ENCODE data around the gene ANKRD39.

The ANKRD39 gene

DNA sequence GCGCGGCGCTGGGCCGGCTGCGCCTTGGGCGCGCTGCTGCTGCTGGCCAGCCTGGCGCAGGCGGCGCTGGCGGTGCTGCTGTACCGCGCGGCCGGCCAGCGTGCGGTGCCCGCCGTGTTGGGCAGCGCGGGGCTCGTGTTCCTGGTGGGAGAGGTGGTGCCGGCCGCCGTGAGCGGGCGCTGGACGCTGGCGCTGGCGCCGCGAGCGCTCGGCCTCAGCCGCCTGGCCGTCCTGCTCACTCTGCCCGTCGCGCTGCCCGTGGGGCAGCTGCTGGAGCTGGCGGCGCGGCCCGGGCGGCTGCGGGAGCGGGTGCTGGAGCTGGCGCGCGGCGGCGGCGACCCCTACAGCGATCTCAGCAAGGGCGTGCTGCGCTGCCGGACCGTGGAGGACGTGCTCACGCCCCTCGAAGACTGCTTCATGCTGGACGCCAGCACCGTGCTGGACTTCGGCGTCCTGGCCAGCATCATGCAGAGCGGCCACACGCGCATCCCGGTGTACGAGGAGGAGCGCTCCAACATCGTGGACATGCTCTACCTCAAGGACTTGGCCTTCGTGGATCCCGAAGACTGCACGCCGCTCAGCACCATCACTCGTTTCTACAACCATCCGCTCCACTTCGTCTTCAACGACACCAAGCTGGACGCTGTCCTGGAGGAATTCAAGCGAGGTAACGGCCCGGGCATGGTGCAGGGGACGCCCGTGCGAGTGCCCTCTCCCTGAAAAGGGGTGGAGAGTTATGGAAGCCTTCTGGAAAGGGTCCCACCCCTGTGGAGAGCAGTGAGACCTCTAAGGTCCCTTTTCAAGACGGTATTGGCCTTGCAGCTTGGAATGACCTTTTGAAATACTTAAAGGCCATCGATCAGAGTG is 40.7 kb downstream of the ANKRD39 start:
- TF ChIP-seq, protein P1, sequence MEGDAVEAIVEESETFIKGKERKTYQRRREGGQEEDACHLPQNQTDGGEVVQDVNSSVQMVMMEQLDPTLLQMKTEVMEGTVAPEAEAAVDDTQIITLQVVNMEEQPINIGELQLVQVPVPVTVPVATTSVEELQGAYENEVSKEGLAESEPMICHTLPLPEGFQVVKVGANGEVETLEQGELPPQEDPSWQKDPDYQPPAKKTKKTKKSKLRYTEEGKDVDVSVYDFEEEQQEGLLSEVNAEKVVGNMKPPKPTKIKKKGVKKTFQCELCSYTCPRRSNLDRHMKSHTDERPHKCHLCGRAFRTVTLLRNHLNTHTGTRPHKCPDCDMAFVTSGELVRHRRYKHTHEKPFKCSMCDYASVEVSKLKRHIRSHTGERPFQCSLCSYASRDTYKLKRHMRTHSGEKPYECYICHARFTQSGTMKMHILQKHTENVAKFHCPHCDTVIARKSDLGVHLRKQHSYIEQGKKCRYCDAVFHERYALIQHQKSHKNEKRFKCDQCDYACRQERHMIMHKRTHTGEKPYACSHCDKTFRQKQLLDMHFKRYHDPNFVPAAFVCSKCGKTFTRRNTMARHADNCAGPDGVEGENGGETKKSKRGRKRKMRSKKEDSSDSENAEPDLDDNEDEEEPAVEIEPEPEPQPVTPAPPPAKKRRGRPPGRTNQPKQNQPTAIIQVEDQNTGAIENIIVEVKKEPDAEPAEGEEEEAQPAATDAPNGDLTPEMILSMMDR (IDR thresholded peaks at IDR 0.05): no peak

DNA sequence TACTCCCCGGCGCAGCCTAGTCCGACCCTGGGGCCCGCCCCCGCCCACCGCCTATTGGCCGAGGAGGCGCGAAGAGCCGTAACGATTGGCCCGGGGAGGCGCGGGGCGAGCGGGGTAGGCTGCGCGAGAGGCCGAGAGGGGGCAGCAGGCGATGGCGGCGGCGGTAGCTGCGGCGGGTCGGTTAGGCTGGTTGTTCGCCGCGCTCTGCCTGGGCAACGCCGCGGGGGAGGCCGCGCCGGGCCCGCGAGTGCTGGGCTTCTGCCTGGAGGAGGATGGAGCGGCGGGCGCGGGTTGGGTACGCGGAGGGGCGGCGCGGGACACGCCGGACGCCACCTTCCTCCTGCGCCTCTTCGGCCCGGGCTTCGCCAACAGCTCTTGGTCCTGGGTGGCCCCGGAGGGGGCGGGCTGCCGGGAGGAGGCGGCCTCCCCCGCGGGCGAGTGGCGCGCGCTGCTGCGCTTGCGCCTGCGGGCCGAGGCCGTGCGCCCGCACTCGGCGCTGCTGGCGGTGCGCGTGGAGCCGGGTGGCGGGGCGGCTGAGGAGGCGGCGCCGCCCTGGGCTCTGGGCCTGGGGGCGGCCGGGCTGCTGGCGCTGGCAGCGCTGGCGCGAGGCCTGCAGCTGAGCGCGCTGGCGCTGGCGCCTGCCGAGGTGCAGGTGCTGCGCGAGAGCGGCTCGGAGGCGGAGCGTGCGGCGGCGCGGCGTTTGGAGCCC is 41.5 kb downstream of the ANKRD39 start, which contains the start of gene CNNM3:
TSS of gene CNNM3 (plus strand) at position 142 of the 709 bp plus-strand sequence. CDS start at position 152, 10 bp downstream.
- TF ChIP-seq, protein P1 (IDR thresholded peaks at IDR 0.05): peak; percentile 33; the same call in 1 of the 2 replicates

DNA sequence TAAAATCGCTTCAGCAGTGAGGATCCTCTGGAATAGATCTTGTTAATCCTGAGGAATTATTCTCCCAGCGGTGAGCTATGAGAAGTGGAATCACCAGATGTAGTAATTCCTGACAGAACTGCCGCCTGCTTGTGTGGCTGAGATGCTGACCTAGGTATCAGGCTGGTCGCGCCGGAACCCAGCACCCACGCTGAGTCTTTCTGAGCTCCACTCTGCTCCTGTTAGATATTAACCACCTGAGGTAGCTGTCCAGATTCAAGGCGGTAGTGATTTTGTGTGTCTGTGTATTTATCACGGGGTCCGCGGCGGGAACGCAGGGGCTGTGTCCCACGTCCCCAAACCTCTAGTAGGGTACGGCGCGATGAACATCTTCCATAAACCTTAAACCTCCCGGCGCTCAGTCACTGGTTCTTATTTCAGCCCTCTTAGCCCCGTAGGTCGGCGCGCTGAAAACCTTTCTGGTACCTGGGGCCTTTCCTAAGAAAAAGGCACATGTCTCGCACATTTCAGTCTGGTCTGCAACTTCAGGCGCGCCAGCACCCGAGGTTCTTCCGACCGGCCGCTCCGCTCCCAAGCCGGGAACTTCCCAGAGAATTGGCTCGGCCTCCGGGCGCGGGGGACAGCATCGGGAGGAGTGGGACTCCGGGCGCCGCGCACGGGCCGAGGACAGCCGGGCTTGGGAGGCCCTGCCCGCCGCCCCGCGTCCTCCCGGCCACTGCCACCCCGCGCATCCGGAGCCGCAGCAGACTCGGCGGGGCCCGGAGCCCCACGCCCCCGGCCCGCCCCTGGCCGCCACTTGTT is 42.3 kb downstream of the ANKRD39 start:
- TF ChIP-seq, protein P1 (IDR thresholded peaks at IDR 0.05): no peak

DNA sequence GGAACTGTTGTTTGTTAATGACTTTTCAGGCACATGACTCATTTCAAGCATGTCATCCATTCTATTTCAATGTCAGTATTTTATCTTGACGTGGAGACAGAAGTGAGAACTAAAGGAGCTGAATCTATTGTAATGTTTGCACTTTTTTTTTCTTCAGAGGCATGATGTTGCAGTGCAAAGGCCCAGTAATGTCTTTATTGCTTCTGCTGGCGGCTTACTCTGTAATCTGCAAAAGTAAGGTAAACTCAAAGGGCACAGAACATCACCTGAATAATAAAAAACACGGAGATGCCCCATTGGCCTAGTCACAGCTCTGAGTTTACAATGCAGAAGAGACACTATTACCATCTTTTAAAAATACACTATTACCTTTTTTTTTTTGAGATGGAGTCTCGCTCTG is 44.2 kb downstream of the ANKRD39 start:
- TF ChIP-seq, protein P1 (IDR thresholded peaks at IDR 0.05): no peak

DNA sequence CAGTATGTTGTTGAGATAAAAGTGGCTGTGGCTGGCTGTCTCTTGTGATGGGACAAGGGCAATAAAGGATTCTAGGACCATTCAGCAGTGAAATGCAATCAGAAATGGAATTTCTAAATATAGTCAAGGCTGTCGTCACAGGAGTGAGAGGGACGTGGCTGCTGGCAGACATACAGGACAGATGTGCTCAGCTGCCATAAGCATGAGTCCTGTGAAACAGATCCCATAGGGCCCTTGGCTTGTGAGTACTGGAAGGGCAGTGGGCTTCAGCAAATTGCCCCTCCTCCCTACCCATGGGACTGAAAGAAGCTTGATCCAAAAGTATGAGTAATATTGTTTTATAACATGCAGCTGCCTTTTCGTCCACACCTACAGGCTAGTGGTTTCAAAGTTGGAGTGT is 45.9 kb downstream of the ANKRD39 start:
- TF ChIP-seq, protein P1 (IDR thresholded peaks at IDR 0.05): no peak

DNA sequence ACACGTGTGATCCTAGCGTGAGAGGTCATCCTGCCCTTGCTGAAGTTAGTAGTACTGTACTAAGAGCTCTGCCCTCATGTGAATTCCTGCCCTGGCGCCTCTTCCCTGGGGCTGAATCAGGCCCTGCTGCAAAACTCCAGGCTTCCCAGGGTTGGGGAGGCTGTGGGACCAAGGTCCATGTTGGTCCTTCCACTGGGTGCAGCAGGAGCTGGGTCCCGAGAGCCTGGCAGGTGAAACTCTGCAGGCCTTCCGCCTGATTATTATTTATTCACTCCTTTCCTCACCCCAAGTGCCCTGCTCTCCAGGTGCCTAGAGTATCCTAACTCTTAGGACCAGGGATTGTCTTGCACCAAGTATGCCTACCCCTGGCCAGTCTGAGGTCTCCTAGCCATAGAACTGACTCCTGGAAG is 47.0 kb downstream of the ANKRD39 start:
- TF ChIP-seq, protein P1 (IDR thresholded peaks at IDR 0.05): no peak
